ENCODE measurements around the gene TJP1. TPM values are rescaled to one million over a fixed set of nuclear protein-coding genes. Genes with fewer than 3 reads are reported as not detected.
"Not testable (repeated sequence)": the region's sequence is repeated elsewhere in the genome, so short reads cannot be mapped to it uniquely, and the experiment has no call there.

The TJP1 gene
- total RNA-seq, 1 donor from 2014 or later = 91.7 TPM

- no peak overlapping the region for H3K4me3 Mint-ChIP-seq (ENCODE audit: unreplicated experiment)
- H3K4me1 Mint-ChIP-seq (ENCODE audit: low read depth) = peaks cover 7% of the 10 kb centered on the region
- H3K9me3 Mint-ChIP-seq (ENCODE audit: low read depth) = no peaks in the 10 kb centered on the region
- TF ChIP-seq CTCF (IDR thresholded peaks at IDR 0.05) = no peak
- peaks cover 36% of the 10 kb centered on the region for H3K36me3 Mint-ChIP-seq (ENCODE audit: low read depth)
- no peak for DNase-seq (ENCODE audit: low spot score)
- H3K27me3 Mint-ChIP-seq (ENCODE audit: low read depth) = no peaks in the 10 kb centered on the region
- no peak overlapping the region for H3K27ac Mint-ChIP-seq (ENCODE audit: unreplicated experiment)
These were observed 122.0 kb downstream of the TJP1 start for GRCh38 chr15:29700296-29700695.

GRCh38 chr15:29699791-29700190 lies 122.5 kb downstream of the TJP1 start:
- H3K4me1 Mint-ChIP-seq (ENCODE audit: low read depth) = peaks cover 10% of the 10 kb centered on the region
- H3K27ac Mint-ChIP-seq (ENCODE audit: unreplicated experiment) = no peak overlapping the region
- no peaks in the 10 kb centered on the region for H3K9me3 Mint-ChIP-seq (ENCODE audit: low read depth)
- TF ChIP-seq CTCF (IDR thresholded peaks at IDR 0.05) = no peak
- DNase-seq (ENCODE audit: low spot score) = no peak
- H3K27me3 Mint-ChIP-seq (ENCODE audit: low read depth) = no peaks in the 10 kb centered on the region
- peaks cover 36% of the 10 kb centered on the region for H3K36me3 Mint-ChIP-seq (ENCODE audit: low read depth)
- H3K4me3 Mint-ChIP-seq (ENCODE audit: unreplicated experiment) = no peak overlapping the region

- Mint-ChIP-seq H3K27ac (ENCODE audit: unreplicated experiment) (peak overlapping the region; percentile 36), H3K4me3 (ENCODE audit: unreplicated experiment) (no peak overlapping the region), H3K27me3 (ENCODE audit: low read depth) (no peaks in the 10 kb centered on the region), H3K9me3 (ENCODE audit: low read depth) (no peaks in the 10 kb centered on the region), H3K4me1 (ENCODE audit: low read depth) (peaks cover 17% of the 10 kb centered on the region), H3K36me3 (ENCODE audit: low read depth) (peaks cover 29% of the 10 kb centered on the region)
- no peak for TF ChIP-seq CTCF (IDR thresholded peaks at IDR 0.05)
- no peak for DNase-seq (ENCODE audit: low spot score)
These were observed 124.1 kb downstream of the TJP1 start for GRCh38 chr15:29698030-29698701.

- no peaks in the 10 kb centered on the region for H3K27me3 Mint-ChIP-seq (ENCODE audit: low read depth)
- H3K9me3 Mint-ChIP-seq (ENCODE audit: low read depth) = no peaks in the 10 kb centered on the region
- no peak overlapping the region for H3K4me3 Mint-ChIP-seq (ENCODE audit: unreplicated experiment)
- H3K36me3 Mint-ChIP-seq (ENCODE audit: low read depth) = peaks cover 25% of the 10 kb centered on the region
- H3K27ac Mint-ChIP-seq (ENCODE audit: unreplicated experiment) = no peak overlapping the region
- H3K4me1 Mint-ChIP-seq (ENCODE audit: low read depth) = peaks cover 26% of the 10 kb centered on the region
- no peak for DNase-seq (ENCODE audit: low spot score)
- no peak for TF ChIP-seq CTCF (IDR thresholded peaks at IDR 0.05)
These were observed 125.1 kb downstream of the TJP1 start for GRCh38 chr15:29696950-29697738.

- not testable (repeated sequence) for H3K27me3 Mint-ChIP-seq (ENCODE audit: low read depth); H3K4me3 Mint-ChIP-seq (ENCODE audit: unreplicated experiment); DNase-seq (ENCODE audit: low spot score); H3K27ac Mint-ChIP-seq (ENCODE audit: unreplicated experiment); H3K9me3 Mint-ChIP-seq (ENCODE audit: low read depth)
- Mint-ChIP-seq H3K4me1 (ENCODE audit: low read depth) (peaks cover 26% of the 10 kb centered on the region), H3K36me3 (ENCODE audit: low read depth) (peaks cover 25% of the 10 kb centered on the region)
These were observed 125.8 kb downstream of the TJP1 start for GRCh38 chr15:29696506-29696905.
